ENCODE results near the gene HACL1. TPM values are rescaled to one million over a fixed set of nuclear protein-coding genes. Genes with fewer than 3 reads are reported as not detected.

The HACL1 gene
- total RNA-seq = 20.0 and 21.5 TPM in 2 replicates

GRCh38 chr3:15601399-15602145, at the start of gene HACL1, which contains the start of gene BTD:
TSS of gene HACL1 (minus strand) at chr3:15601569. CDS start at chr3:15601463, 106 bp downstream.
TSS of gene BTD (plus strand) at chr3:15601745. CDS start at chr3:15635440, 33,695 bp downstream.

GRCh38 chr3:15521573-15521965, 79.8 kb downstream of the HACL1 start, which contains the start of gene COLQ:
TSS of gene COLQ (minus strand) at chr3:15521706. CDS start at chr3:15521625, 81 bp downstream.

Other genes with a start within 250 kb of the HACL1 start
- 23.4 and 36.6 TPM in 2 replicates for gene METTL6, start 174.0 kb downstream of the HACL1 start, total RNA-seq
- gene EAF1, start 174.0 kb downstream of the HACL1 start, total RNA-seq = 22.1 and 28.6 TPM in 2 replicates
- 0.36 and 1.3 TPM in 2 replicates for gene COLQ, start 79.9 kb downstream of the HACL1 start, total RNA-seq
- 38.2 and 42.4 TPM in 2 replicates for gene BTD, start 176 bp upstream of the HACL1 start, total RNA-seq
- 85.4 and 167 TPM in 2 replicates for gene ANKRD28, start 196.4 kb upstream of the HACL1 start, total RNA-seq